Measurements from ENCODE around the gene SMYD3.

GRCh38 chr1:246004301-246004700 is 502.8 kb downstream of the SMYD3 start:
- no peak for TF ChIP-seq CTCF (IDR thresholded peaks at IDR 0.05)
- no peak for TF ChIP-seq POLR2AphosphoS5 (IDR thresholded peaks at IDR 0.05; ENCODE audit: low read depth, low read length)
- TF ChIP-seq SIN3A (IDR thresholded peaks at IDR 0.05; ENCODE audit: borderline replicate concordance, insufficient read depth, low read depth, low read length): no peak
- TF ChIP-seq REST (IDR thresholded peaks at IDR 0.05; ENCODE audit: insufficient read depth in 1 of 2, low read depth in 2 of 2, low read length in 1 of 2): no peak
- TF ChIP-seq TCF7L2 (IDR thresholded peaks at IDR 0.05; ENCODE audit: low read depth, low read length): no peak

Data from Panc1 (cell line).